HG03280 (cell line): ENCODE data around the gene USP34.
A peak's percentile ranks its signal among the peaks of the same experiment; 100 is the strongest.
"Not testable (repeated sequence)": the region's sequence is repeated elsewhere in the genome, so short reads cannot be mapped to it uniquely, and the experiment has no call there.

Source experiments
- ATAC-seq: cut with Tn5 transposase; IDR thresholded peaks from one replicate; pipeline ENCODE4 v1.9.1; 2021; ENCODE audit warnings: mild to moderate bottlenecking, moderate library complexity; ENCODE audit not compliant: unreplicated experiment

Gene USP34

GRCh38 chr2:61426267-61426897, 44.5 kb downstream of the USP34 start:
- peak; percentile 74 for ATAC-seq

- ATAC-seq = peak; percentile 4
Measured at GRCh38 chr2:61425605-61426155, 45.2 kb downstream of the USP34 start.

GRCh38 chr2:61423714-61424113, 47.2 kb downstream of the USP34 start:
- ATAC-seq = no peak

DNA sequence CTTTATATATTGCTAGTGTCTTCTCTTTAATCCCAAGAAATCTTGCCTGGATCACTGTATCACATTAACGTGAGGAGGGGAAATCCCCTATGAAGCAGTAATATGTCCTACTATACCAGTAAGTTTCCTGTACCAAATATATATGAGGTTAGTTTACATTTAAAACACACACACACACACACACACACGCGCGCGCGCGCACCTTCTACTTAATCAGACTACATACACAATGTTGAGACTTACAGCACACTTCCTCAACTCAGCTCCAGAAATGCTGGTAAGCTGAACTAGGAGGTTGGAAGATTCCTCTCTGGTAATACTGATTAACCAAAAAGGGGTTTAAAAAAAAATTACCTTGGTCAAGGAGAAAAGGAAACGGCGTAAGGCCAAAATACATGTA, 49.3 kb downstream of the USP34 start:
- no peak for ATAC-seq

GRCh38 chr2:61420991-61421544, 49.8 kb downstream of the USP34 start:
- ATAC-seq = no peak

GRCh38 chr2:61419570-61419969, 51.3 kb downstream of the USP34 start:
- no peak for ATAC-seq

DNA sequence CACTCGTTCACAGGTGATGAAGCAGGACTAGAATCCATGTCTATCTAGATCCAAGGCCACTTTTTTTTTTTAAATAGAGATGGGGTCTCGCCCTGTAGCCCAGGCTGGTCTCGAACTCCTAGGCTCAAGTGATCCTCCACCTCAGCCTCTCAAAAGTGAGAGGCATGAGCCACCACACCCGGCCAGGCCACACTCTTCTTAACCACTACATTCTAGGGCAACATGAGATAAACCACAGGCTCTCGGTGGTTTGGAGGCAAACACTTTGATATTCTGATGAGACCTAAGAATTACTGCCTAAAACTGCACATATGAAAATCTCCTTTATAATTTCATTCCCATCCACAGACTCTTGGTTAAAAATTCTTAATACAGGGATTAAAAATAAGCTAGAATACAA, 51.8 kb downstream of the USP34 start:
- ATAC-seq = no peak

GRCh38 chr2:61416871-61417645, 53.8 kb downstream of the USP34 start:
- ATAC-seq = no peak

- ATAC-seq = no peak
Measured at GRCh38 chr2:61415265-61415664, 55.6 kb downstream of the USP34 start.

DNA sequence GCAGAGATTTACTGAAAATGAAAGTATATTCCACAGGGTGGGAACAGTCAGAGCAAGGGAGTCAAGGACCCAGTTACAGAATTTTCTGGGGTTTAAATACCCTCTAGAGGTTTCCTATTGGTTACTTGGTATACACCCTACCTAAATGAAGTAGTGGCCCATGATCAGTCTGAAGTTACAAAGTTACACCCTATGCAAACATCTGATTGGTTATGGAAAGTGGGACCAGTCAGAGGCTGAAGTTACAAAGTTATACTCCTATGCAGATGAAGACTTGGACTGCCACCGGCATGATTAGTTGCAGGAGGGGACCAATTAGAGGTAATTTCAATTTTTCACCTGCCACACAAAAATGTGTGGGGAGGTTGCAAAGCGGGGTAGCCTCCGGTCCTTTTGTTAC, 56.2 kb downstream of the USP34 start:
- no peak for ATAC-seq

GRCh38 chr2:61411109-61411508, 59.8 kb downstream of the USP34 start:
- ATAC-seq = no peak

DNA sequence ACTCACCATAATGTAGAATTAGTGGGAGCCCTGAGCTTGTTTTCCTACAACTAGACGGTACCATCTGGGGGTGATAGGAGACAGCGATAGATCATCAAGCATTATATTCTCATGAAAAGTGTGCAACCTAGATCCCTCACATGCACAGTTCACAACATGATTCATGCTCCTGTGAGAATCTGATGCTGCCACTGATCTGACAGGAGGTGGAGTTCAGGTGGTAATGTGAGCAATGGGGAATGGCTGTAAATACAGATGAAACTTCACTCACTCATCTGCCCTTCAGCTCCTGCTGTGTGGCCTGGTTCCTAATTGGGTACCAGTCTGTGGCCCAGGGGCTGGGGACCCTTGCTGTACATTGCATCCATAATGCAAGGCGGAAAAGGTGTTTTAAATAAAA, 60.7 kb downstream of the USP34 start:
- ATAC-seq = no peak

DNA sequence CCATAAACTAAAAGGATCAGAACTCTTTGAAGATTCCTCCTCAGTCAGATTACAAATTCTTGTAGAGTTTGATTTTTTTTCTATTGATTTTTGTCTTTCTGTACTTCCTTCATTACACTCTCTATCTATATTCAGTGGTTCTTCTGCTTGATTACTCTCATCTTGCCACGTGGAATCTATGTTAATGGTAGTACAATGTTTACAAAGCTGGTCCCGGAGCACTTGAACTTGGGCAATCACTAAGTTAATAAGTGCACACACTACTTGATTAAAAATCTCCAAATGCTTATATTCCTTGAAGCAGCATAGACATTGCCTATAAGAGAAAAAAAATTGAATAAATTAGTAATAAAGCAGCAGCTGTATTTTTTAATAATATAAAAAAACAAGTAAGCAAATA, 65.1 kb downstream of the USP34 start:
- no peak for ATAC-seq

GRCh38 chr2:61404438-61404837, 66.4 kb downstream of the USP34 start:
- no peak for ATAC-seq

- ATAC-seq = no peak
Measured at GRCh38 chr2:61398413-61398812, 72.5 kb downstream of the USP34 start.

DNA sequence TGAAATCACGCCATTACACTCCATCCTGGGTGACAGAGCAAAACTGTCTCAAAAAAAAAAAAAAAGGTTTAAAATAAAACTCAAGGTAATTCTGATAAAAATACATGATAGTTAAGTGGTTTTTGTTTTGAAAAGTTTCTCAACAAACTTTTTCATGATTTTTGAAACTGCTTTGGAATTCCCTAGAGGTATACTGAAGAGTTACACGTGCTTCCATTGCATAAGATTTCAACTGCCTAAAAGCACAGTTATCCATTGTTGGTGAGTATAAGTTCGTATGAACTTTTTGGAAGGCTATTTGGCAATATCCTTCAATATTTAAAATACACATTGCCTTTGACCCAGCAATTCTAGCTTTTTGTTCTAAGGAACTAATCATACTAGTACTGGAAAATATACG, 74.9 kb downstream of the USP34 start:
- ATAC-seq = no peak

- ATAC-seq = not testable (repeated sequence)
Measured at GRCh38 chr2:61387588-61387987, 83.3 kb downstream of the USP34 start.

- ATAC-seq = not testable (repeated sequence)
Measured at GRCh38 chr2:61380882-61381197, 90.0 kb downstream of the USP34 start.

DNA sequence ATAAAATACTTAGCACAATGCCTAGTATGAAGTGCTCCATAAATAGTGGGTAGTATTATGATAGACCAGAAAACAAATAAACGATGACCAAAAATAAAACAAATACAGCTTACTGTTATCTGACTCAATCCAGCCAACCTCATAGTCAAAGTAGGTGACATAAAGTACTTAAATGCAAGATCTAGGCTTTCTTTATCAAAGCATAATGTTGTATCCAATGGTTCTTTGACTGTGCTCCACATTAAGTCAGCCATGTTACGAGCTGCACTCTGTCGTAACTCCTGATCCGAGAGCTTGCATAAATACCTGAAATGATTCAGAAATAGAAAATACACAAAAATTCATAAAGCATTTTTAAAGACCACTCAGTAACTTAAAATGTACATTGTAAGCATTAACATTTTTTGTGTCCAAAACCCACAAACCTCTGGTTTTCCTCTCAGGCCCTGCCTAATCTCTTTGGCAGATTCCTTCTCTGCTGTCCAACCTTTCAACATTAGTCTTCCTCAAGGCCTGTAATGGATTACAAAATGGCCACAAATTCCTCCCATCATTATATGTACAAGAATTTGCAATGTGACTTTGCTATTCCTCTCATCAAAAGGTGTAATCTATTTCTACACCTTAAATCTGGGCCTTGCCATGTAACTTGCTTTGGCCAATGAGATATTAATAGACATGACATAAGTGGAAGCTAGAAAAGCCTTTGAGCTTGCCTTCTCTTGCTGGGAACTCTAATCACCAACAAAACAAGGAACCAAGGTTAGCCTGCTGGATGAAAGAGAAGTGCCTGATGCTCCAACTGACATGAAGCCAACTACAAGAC, 90.6 kb downstream of the USP34 start:
- ATAC-seq = no peak

DNA sequence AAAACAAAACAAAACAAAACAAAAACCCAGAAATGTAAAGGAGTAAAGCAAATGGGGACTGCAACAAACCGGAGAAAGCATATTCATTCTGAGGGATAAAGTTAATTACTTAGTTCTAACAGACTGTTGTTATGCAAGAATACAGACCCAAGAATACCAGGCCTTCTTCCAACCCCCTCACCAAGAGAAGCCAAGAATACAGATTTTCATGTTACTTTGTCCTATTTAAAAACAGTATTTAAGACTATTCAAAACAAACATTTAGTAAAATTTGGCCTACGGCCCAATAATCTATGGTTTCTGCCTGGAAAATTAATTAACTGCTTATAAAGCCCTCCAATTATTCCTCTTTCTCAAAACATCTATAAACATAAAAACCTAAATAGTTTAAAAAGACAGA, 91.4 kb downstream of the USP34 start:
- ATAC-seq = no peak

GRCh38 chr2:61378281-61378680, 92.6 kb downstream of the USP34 start:
- no peak for ATAC-seq
